Thyroid gland (tissue), 4 donors: ENCODE results near the gene MTCL1.

Source experiments
- CTCF ChIP-seq, 6 experiments: fragments of 200-600 bp in 3 of 6; fragments of 450-650 bp in 3 of 6; sonication (generic) in 3 of 6; IDR thresholded peaks; one replicate each; pipeline ENCODE4 v1.5.1; 2016 to 2019; ENCODE audit warnings: antibody characterized with exemption in 6 of 6, mild to moderate bottlenecking in 2 of 6, inconsistent platforms in 1 of 6, moderate library complexity in 1 of 6
- POLR2A ChIP-seq, 2 donors: fragments of 450-650 bp; IDR thresholded peaks; one replicate each; pipeline ENCODE4 v1.6.1; 2017; ENCODE audit warnings: antibody characterized with exemption in 2 of 2, mild to moderate bottlenecking in 2 of 2, moderate library complexity in 1 of 2

DNA sequence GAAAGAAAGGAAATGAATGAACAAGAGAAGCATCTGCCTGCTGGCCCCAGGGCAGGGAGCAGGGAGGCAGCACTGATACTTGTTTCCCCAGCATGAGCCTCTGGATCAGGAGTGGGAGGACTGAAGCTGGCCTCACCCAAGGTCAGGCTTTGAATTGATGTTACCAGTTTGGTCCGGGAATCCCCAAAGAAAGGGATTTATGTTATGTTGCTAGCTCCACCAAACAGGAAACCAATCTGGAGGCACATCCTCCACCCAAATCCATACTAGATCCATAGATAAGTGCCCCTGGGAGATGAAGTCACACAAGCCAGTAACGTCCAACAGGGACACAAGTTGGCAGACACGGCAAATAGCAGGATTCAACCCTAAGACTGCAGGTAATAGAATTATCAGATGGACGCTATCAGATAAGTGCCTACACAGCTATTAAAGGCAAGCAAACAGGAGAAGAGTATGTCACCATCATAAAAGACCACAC lies 85.9 kb downstream of the MTCL1 start:
- no peak for TF ChIP-seq CTCF (IDR thresholded peaks at IDR 0.05)
- no peak for TF ChIP-seq POLR2A (IDR thresholded peaks at IDR 0.05)
